GM18951 (cell line): ENCODE data around the gene MYL2.

ENCODE experiments used
- POLR2A ChIP-seq: IDR thresholded peaks from 4 replicates; pipeline ENCODE4 v1.6.1; 2011; ENCODE audit warnings: mild to moderate bottlenecking; ENCODE audit not compliant: insufficient read length, insufficient read depth; ENCODE audit errors: extremely low read depth
- in situ Hi-C: fragments of 300-500 bp; cut with MboI; formaldehyde crosslinking; loops from one replicate; pipeline ENCODE4 v1.12.0; 2022; ENCODE audit warnings: low sequenced_read_pairs, mixed read lengths, inconsistent platforms; ENCODE audit not compliant: unreplicated experiment

MYL2 gene

GRCh38 chr12:110936367-110937103 is 16.2 kb upstream of the MYL2 start:
- in situ Hi-C loops = no loop called here

GRCh38 chr12:110935588-110935987 is 15.2 kb upstream of the MYL2 start:
- in situ Hi-C loops = no loop called here
- TF ChIP-seq POLR2A = no peak

More at GRCh38 chr12:110936367-110937103, 16.2 kb upstream of the MYL2 start:
- TF ChIP-seq POLR2A = no peak

- in situ Hi-C loops = no loop called here
- no peak for TF ChIP-seq POLR2A
Measured at GRCh38 chr12:110934093-110934852, 13.9 kb upstream of the MYL2 start.

GRCh38 chr12:110933326-110933974 is 13.1 kb upstream of the MYL2 start:
- in situ Hi-C loops = no loop called here
- TF ChIP-seq POLR2A = no peak

GRCh38 chr12:110932046-110932445 is 11.7 kb upstream of the MYL2 start:
- in situ Hi-C loops = no loop called here
- no peak for TF ChIP-seq POLR2A

- no peak for TF ChIP-seq POLR2A
- in situ Hi-C loops = no loop called here
Measured at GRCh38 chr12:110931315-110931728, 10.9 kb upstream of the MYL2 start.

- TF ChIP-seq POLR2A = no peak
Measured at GRCh38 chr12:110930348-110931314, 10.3 kb upstream of the MYL2 start.

GRCh38 chr12:110929818-110930217 is 9.4 kb upstream of the MYL2 start:
- in situ Hi-C loops = no loop called here
- no peak for TF ChIP-seq POLR2A

More at GRCh38 chr12:110930348-110931314, 10.3 kb upstream of the MYL2 start:
- in situ Hi-C loops = no loop called here

GRCh38 chr12:110928700-110929099 is 8.3 kb upstream of the MYL2 start:
- in situ Hi-C loops = no loop called here
- TF ChIP-seq POLR2A = no peak

- in situ Hi-C loops = no loop called here
- TF ChIP-seq POLR2A = no peak
Measured at GRCh38 chr12:110927546-110927945, 7.2 kb upstream of the MYL2 start.

GRCh38 chr12:110923692-110924334 is 3.4 kb upstream of the MYL2 start:
- no peak for TF ChIP-seq POLR2A
- in situ Hi-C loops = no loop called here

GRCh38 chr12:110923192-110923591 is 2.8 kb upstream of the MYL2 start:
- no peak for TF ChIP-seq POLR2A
- in situ Hi-C loops = no loop called here
